VCaP (cell line): ENCODE data around the gene TRABD2A.

Experiments used
- H3K27ac ChIP-seq: fragments of 450-650 bp; 2 replicates; pipeline ENCODE4 v1.5.1; 2017
- CTCF ChIP-seq: fragments of 450-650 bp; conservative IDR thresholded peaks from 2 replicates; pipeline ENCODE4 v1.5.1; 2017; ENCODE audit warnings: mild to moderate bottlenecking, moderate library complexity

TRABD2A gene

GRCh38 chr2:84830758-84831500, 50.0 kb downstream of the TRABD2A start:
- H3K27ac ChIP-seq = no peak overlapping the region
- no peak for TF ChIP-seq CTCF

DNA sequence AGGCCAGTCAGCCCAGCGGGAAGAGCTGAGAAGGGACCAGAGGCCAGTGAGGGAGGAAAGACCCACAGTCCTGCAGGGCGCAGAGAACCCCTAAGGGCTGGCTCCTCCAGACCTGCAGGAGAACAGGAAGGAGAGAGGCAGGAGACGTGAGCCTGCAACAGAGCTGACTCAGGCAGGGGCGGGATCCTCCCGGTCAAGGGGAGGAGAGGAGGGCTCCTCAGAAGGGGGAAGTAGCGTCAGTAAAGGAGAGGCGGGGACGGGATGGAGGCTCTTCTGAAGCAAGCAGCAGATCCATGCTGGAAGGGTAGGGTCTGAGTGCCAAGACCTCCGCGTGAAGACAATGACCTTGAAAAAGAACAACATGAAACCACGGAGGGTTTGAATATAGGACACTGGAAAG, 50.8 kb downstream of the TRABD2A start:
- H3K27ac ChIP-seq = no peak overlapping the region
- no peak for TF ChIP-seq CTCF

GRCh38 chr2:84829693-84830092, 51.2 kb downstream of the TRABD2A start:
- no peak overlapping the region for H3K27ac ChIP-seq
- no peak for TF ChIP-seq CTCF

DNA sequence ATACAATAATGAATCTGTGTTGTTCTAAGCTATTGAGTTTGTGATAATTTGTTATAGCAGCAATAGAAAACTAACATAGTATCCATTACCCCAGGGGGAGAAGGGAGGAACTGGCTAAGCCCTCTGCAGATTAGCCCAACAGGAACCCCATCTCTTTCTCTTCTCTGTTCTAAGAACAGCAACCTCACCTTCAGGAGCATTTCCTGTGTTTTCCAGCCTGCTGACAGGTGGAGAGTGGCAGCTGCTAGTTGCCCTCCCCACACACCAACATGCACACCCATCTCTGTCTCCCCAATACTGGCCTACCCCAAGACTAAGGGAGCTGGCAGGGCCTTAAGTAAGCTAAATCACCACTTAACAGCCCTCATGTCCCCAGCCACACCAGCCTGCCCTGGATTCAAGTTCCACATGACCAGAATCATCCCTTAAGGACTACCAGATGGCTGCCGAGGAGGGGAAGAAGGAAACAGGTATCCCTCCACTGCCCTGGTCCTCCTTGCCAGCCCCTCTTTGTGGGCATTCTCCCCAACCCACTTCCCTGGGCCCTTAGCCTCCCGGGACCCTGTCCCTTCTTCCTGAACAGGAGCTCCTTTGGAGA, 52.8 kb downstream of the TRABD2A start:
- no peak overlapping the region for H3K27ac ChIP-seq
- no peak for TF ChIP-seq CTCF

DNA sequence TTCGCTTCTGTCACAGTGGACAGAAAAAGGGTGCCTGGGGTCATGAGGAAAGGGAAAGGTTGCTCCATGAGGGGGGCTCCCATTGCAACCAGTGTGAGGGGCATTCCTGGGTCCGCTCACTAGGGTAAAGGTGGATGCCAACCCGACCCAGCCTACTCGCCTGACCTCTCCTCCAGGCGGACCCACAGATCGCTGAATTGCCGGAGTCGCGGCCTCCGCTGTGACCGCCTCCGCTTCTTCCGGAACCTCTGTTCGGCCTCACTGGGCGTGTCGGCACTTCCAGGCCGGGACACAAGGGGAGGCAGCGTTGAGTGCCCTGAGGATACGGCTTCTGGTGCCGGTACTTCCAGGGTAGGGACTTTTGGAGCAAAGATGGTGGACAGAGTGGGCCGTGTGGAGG, 57.1 kb downstream of the TRABD2A start:
- no peak for TF ChIP-seq CTCF

DNA sequence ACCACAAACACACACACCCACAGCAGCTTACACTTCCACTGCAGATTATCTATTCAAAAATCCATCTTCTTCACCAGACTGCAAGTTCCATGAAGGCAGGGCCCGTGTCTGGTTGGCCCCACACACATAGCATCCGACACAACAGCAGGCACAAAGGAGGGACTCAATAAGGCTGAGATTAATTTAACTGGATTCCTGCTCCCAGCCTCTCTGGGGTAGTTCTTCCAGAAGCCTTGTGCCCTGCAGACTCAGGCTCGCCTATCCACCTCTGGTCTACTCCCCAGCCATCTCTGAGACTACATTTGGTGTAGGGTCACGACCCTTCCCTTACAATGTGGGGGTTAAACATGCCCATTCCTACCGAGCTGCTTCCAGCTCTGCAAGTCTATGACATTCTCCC, 57.7 kb downstream of the TRABD2A start:
- TF ChIP-seq CTCF = no peak
- H3K27ac ChIP-seq = no peak overlapping the region

More for the DNA sequence above, 57.1 kb downstream of the TRABD2A start:
- no peak overlapping the region for H3K27ac ChIP-seq

DNA sequence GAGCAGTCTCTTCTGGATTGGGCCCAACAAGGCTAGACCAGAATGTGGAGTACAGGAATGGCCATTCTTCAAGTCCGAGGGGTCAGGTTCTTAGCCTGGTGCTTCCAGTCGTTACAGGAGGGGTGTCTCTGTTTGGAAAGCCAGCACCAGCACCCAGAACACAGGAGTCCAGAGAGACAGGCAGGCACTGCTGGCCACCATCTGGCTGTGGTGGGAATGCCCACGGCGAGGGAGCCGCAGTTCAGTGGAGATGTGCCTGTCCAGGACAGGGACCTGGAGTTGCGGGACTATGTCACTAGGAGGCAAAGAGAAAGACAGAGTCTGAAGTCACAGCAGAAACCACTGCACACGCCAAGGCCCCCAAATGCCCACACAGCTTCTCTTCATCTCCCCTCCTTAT, 59.1 kb downstream of the TRABD2A start:
- no peak overlapping the region for H3K27ac ChIP-seq
- TF ChIP-seq CTCF = no peak
